Sigmoid colon (tissue), 7 donors: ENCODE results near the gene CRADD. TPM values are rescaled to one million over a fixed set of nuclear protein-coding genes. Genes with fewer than 3 reads are reported as not detected.

Experiments
- DNase-seq: peaks from one replicate; pipeline ENCODE4 v3.0.0-alpha.2; 2019
- H3K27ac ChIP-seq, 4 donors: fragments of 200-600 bp; sonication (generic); one replicate each; pipeline ENCODE4 v1.5.1; 2016 to 2019; ENCODE audit warnings: mild to moderate bottlenecking in 1 of 4
- H3K27me3 ChIP-seq, 3 donors: fragments of 200-600 bp; sonication (generic); one replicate each; pipeline ENCODE4 v1.5.1; 2019; ENCODE audit warnings: mild to moderate bottlenecking in 1 of 3
- H3K36me3 ChIP-seq, 4 donors: fragments of 200-600 bp; sonication (generic); one replicate each; pipeline ENCODE4 v1.5.1; 2016 to 2019
- H3K4me1 ChIP-seq, 4 donors: fragments of 200-600 bp; sonication (generic); one replicate each; pipeline ENCODE4 v1.5.1; 2017 to 2019
- H3K4me3 ChIP-seq, 4 donors: fragments of 200-600 bp; sonication (generic); one replicate each; pipeline ENCODE4 v1.5.1; 2017 to 2019; ENCODE audit warnings: mild to moderate bottlenecking in 2 of 4, moderate library complexity in 1 of 4
- H3K9me3 ChIP-seq, 4 donors: fragments of 200-600 bp in 3 of 4; sonication (generic) in 3 of 4; one replicate each; pipeline versions ENCODE4 v1.5.1 to v1.6.1; 2013 to 2019
- EP300 ChIP-seq, 4 donors: sonication (generic); formaldehyde crosslinking; IDR thresholded peaks; one replicate each; pipeline ENCODE4 v1.6.1; 2017; ENCODE audit warnings: antibody characterized with exemption in 4 of 4
- POLR2A ChIP-seq, 2 donors: fragments of 450-650 bp; IDR thresholded peaks; one replicate each; pipeline ENCODE4 v1.6.1; 2016; ENCODE audit warnings: antibody characterized with exemption in 2 of 2, mild to moderate bottlenecking in 2 of 2, moderate library complexity in 2 of 2
- POLR2AphosphoS5 ChIP-seq, 4 donors: sonication (generic); formaldehyde crosslinking; IDR thresholded peaks; one replicate each; pipeline ENCODE4 v1.6.1; 2017; ENCODE audit warnings: antibody characterized with exemption in 4 of 4
- WGBS, 2 donors: extraction: QIAGEN DNeasy Blood & Tissue Kit; methylation state at CpG; one replicate each; pipeline ENCODE4 v1.1.7; 2013; 5-methylcytosine and 5-hydroxymethylcytosine counted together
- intact Hi-C: fragments of 100-400 bp; cut with DNase I; formaldehyde crosslinking; loops from one replicate; pipeline ENCODE4 v1.15.1; 2023
- polyA plus RNA-seq, 3 donors: library from polyadenylated mRNA; stranded (reverse); fragments of 200-250 nt; gene quantifications; one replicate each; pipeline ENCODE4 v1.2.3, GENCODE V29; 2013
- total RNA-seq, 4 donors: library from RNA; depleted of rRNA; stranded (reverse); fragments of >200 nt; gene quantifications; one replicate each; pipeline ENCODE4 v1.1.0, GENCODE V29; 2016
- TF ChIP-seq, protein P1 (sequence below), 4 experiments: fragments of 450-650 bp in 3 of 4; fragments of 200-600 bp in 1 of 4; IDR thresholded peaks; one replicate each; pipeline ENCODE4 v1.5.1; 2016 to 2019; ENCODE audit warnings: antibody characterized with exemption in 4 of 4, mild to moderate bottlenecking in 3 of 4, moderate library complexity in 2 of 4
- donor health status: healthy with polysubstance abuse.
- donor health status: Bipolar disorder and iron deficiency.
- donor health status: healthy.

Gene CRADD
- total and polyA plus RNA-seq, 7 donors, result 14.1 to 98.9 (median 43.7) TPM

GRCh38 chr12:93773122-93773871 lies 96.1 kb downstream of the CRADD start:
- H3K27ac ChIP-seq, result no peak overlapping the region
- no peaks in the 10 kb centered on the region for H3K9me3 ChIP-seq
- no peak overlapping the region for H3K4me3 ChIP-seq
- 86 to 90% methylated on average over 5 of the region's 5 CpGs for WGBS, 2 donors
- intact Hi-C loops, result no loop called here
- no peaks in the 10 kb centered on the region for H3K27me3 ChIP-seq
- no peak for TF ChIP-seq POLR2AphosphoS5 (IDR thresholded peaks at IDR 0.05)
- TF ChIP-seq EP300 (IDR thresholded peaks at IDR 0.05), result no peak
- TF ChIP-seq POLR2A (IDR thresholded peaks at IDR 0.05), result no peak
- TF ChIP-seq, protein P1, sequence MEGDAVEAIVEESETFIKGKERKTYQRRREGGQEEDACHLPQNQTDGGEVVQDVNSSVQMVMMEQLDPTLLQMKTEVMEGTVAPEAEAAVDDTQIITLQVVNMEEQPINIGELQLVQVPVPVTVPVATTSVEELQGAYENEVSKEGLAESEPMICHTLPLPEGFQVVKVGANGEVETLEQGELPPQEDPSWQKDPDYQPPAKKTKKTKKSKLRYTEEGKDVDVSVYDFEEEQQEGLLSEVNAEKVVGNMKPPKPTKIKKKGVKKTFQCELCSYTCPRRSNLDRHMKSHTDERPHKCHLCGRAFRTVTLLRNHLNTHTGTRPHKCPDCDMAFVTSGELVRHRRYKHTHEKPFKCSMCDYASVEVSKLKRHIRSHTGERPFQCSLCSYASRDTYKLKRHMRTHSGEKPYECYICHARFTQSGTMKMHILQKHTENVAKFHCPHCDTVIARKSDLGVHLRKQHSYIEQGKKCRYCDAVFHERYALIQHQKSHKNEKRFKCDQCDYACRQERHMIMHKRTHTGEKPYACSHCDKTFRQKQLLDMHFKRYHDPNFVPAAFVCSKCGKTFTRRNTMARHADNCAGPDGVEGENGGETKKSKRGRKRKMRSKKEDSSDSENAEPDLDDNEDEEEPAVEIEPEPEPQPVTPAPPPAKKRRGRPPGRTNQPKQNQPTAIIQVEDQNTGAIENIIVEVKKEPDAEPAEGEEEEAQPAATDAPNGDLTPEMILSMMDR (IDR thresholded peaks at IDR 0.05), result no peak
- no peaks in the 10 kb centered on the region for H3K36me3 ChIP-seq
- peaks cover 0 to 43% (median 27%) of the 10 kb centered on the region in 4 donors for H3K4me1 ChIP-seq
- DNase-seq, result no peak

DNA sequence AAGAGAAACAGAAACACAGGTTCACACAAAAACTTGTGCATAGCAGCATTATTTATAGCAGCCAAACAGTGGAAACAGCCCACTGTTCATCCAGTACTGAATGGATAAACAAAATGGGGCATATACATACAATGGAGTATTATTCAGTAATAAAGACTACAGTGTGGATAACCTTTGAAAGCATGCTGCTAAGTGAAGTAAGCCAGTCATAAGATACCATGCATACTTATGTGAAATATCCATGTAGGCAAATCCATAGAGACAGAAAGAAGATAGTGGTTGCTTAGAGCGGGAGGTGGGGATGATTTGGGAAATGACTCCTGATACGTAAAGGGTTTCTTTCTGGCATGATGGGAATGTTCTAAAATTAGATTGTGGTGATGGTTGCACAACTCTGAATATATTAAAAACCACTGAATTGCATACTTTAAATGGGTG lies 99.4 kb downstream of the CRADD start:
- Histone ChIP-seq H3K27ac (peak overlapping the region; percentile 79 to 89 (median 84)), H3K4me1 (peaks cover 0 to 65% (median 54%) of the 10 kb centered on the region in 4 donors), H3K9me3 (no peaks in the 10 kb centered on the region), H3K4me3 (no peak overlapping the region), H3K36me3 (no peaks in the 10 kb centered on the region), H3K27me3 (no peaks in the 10 kb centered on the region)
- TF ChIP-seq, protein P1 (IDR thresholded peaks at IDR 0.05), result no peak
- peak in 2 of 4 donors; percentile 11 to 17 for TF ChIP-seq POLR2AphosphoS5 (IDR thresholded peaks at IDR 0.05)
- intact Hi-C loops, result loop anchor here (5.0 kb wide), 2 partner anchors 34 to 116 kb away; no protein-coding TSS in a partner anchor
- no peak for DNase-seq
- 77 to 94% methylated on average over 2 of the region's 2 CpGs for WGBS, 2 donors

DNA sequence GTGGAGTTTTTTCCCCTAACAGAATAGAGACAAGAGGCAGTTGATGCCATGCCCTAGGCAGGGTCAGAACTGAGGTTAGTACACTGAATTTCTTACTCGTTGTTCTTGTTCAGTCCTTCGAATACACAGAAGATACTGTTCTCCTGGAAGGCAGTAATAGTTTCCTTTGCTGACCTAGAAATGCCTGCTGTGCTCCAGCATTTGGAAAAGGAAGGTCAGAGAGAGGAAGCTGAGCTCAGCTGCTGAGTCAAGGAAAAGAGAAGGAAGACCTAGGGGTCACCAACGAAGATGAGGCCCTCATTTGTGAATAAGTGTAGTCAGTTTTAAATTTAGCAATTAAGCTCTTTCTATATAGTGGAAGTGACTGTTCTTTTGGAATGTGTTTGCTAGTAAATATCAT lies 100.1 kb downstream of the CRADD start:
- peak overlapping the region; percentile 79 to 89 (median 84) for H3K27ac ChIP-seq
- H3K4me1 ChIP-seq, result peaks cover 0 to 66% (median 54%) of the 10 kb centered on the region in 4 donors
- WGBS, 2 donors, result 64 to 75% methylated on average over 3 of the region's 3 CpGs
- H3K4me3 ChIP-seq, result no peak overlapping the region
- TF ChIP-seq, protein P1 (IDR thresholded peaks at IDR 0.05), result no peak
- peak in 1 of 4 donors; percentile 33 for TF ChIP-seq EP300 (IDR thresholded peaks at IDR 0.05)
- TF ChIP-seq POLR2AphosphoS5 (IDR thresholded peaks at IDR 0.05), result peak in 3 of 4 donors; percentile 40 to 72 (median 69)
- no peaks in the 10 kb centered on the region for H3K36me3 ChIP-seq
- no peak for DNase-seq
- H3K27me3 ChIP-seq, result no peaks in the 10 kb centered on the region
- intact Hi-C loops, result loop anchor here (5.0 kb wide), 2 partner anchors 35 to 115 kb away; no protein-coding TSS in a partner anchor
- no peaks in the 10 kb centered on the region for H3K9me3 ChIP-seq

- peak; percentile 87 for DNase-seq
- intact Hi-C loops, result loop anchor here (5.0 kb wide), 2 partner anchors 36 to 114 kb away; no protein-coding TSS in a partner anchor
- Histone ChIP-seq H3K9me3 (no peaks in the 10 kb centered on the region), H3K4me1 (peaks cover 0 to 76% (median 58%) of the 10 kb centered on the region in 4 donors), H3K36me3 (no peaks in the 10 kb centered on the region), H3K27ac (peak overlapping the region; percentile 79 to 89 (median 84)), H3K4me3 (no peak overlapping the region), H3K27me3 (no peaks in the 10 kb centered on the region)
- TF ChIP-seq EP300 (IDR thresholded peaks at IDR 0.05) (peak in 1 of 4 donors; percentile 43), POLR2AphosphoS5 (IDR thresholded peaks at IDR 0.05) (peak in 3 of 4 donors; percentile 57 to 82 (median 69))
- TF ChIP-seq, protein P1 (IDR thresholded peaks at IDR 0.05), result no peak
- 52 to 85% methylated on average over 5 of the region's 5 CpGs for WGBS, 2 donors
Observed at GRCh38 chr12:93778306-93778705, 101.1 kb downstream of the CRADD start.
